ENCODE results near the gene EFHD1.
A peak's percentile ranks its signal among the peaks of the same experiment; 100 is the strongest.
"Not testable (repeated sequence)": the region's sequence is repeated elsewhere in the genome, so short reads cannot be mapped to it uniquely, and the experiment has no call there.

EFHD1 gene

DNA sequence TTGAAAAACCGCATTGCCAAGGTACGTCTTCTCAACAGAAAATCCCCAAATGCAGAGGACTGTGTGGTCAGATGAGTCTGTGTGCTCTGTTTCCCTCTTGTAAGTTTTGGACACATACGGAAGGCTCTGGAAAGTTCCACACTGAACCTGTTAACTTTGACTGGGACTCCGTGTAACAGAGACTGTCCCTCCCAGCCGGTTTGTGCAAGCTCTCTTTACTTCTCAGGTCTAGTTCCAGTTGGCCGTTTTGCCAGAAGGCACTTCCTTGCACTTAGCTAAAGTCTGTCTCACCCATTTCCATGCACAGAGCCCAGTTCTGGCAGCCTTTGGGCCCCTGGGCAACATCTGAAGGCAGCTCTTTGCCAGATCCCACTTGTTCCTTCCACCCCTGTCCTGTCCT, 22.0 kb downstream of the EFHD1 start:
- no peak for DNase-seq

- DNase-seq: no peak
Measured at GRCh38 chr2:232658217-232658785, 24.9 kb downstream of the EFHD1 start.

DNA sequence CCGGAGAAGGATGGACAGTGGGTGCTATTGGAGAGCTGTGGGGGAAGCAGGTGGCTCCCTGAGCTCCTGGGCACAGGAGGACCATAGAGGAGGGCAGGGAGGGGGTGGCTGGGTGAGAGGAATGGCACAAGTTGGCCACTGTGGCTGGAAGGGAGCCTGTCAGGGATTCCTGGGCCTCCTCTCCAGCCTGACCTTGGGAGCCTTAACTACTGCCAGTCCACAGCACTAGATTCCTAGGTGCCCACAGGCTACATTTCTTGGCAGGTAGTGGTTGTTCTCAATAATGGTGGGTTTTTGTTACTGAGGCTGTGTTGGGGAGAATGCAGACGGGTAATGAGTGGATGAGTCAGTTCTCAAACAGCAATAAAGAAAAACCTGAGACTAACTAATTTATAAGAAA, 26.0 kb downstream of the EFHD1 start:
- no peak for DNase-seq

GRCh38 chr2:232662486-232663260, 29.3 kb downstream of the EFHD1 start:
- DNase-seq: no peak

GRCh38 chr2:232666051-232666805, 32.8 kb downstream of the EFHD1 start:
- DNase-seq: no peak

GRCh38 chr2:232667989-232668583, 34.7 kb downstream of the EFHD1 start:
- no peak for DNase-seq

GRCh38 chr2:232668805-232669444, 35.5 kb downstream of the EFHD1 start:
- no peak for DNase-seq

GRCh38 chr2:232672588-232672987, 39.2 kb downstream of the EFHD1 start:
- no peak for DNase-seq

GRCh38 chr2:232674491-232674890, 41.1 kb downstream of the EFHD1 start:
- DNase-seq: no peak

DNA sequence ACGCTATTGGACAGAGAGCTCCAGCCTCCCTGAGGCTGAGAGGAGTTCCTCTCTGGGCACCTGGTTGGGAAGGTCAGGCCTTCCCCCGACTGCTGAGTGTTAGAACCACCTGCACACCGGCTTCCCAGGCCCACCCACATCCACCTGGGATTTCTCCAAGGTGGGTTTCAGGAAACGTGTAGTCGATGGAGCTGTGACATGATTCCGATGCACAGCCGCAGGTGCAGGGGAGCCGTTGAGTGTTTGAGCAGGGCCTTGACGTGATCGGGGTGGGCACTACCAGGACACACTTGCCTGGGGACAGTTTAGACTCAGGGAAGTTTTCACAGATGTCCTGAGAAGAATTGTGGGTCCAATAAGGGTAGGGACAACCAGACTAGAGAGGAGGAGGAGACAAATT, 42.0 kb downstream of the EFHD1 start:
- DNase-seq: no peak

- DNase-seq: no peak
Measured at GRCh38 chr2:232680006-232680405, 46.6 kb downstream of the EFHD1 start.

GRCh38 chr2:232681527-232681926, 48.1 kb downstream of the EFHD1 start:
- no peak for DNase-seq

DNA sequence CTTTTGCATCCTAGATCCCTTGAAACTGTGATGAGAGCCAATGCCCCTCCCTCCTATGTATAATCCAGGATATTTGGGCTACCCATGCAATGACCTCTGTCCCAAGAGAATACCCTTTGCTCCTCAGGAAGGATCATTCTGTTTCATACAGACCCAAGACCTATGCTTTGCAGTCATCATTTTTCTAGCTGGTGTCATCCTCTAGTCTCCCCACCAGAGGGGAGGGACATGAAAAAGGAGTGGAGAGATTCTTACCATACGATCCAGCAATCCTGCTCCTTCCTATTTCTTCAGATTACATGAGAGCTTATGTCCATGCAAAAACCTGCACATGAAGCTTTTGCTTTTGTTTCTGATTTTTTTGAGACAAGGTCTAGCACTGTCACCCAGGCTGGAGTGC, 50.0 kb downstream of the EFHD1 start:
- no peak for DNase-seq

DNA sequence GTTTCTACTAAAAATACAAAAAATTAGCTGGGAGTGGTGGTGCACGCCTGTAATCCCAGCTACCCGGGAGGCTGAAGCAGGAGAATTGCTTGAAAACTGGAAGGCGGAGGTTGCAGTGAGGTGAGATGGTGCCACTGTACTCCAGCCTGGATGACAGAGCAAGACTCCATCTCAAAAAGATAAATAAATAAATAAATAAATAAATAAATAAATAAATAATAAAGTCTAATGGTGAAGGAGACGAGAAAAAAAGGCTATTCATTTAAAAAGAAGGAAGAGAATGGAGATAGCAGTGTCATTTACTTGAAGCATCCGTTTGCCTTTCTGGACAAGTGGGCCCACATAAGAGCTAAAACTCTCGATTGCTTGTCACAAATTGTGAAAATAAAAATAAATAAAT, 52.0 kb downstream of the EFHD1 start:
- not testable (repeated sequence) for DNase-seq

DNA sequence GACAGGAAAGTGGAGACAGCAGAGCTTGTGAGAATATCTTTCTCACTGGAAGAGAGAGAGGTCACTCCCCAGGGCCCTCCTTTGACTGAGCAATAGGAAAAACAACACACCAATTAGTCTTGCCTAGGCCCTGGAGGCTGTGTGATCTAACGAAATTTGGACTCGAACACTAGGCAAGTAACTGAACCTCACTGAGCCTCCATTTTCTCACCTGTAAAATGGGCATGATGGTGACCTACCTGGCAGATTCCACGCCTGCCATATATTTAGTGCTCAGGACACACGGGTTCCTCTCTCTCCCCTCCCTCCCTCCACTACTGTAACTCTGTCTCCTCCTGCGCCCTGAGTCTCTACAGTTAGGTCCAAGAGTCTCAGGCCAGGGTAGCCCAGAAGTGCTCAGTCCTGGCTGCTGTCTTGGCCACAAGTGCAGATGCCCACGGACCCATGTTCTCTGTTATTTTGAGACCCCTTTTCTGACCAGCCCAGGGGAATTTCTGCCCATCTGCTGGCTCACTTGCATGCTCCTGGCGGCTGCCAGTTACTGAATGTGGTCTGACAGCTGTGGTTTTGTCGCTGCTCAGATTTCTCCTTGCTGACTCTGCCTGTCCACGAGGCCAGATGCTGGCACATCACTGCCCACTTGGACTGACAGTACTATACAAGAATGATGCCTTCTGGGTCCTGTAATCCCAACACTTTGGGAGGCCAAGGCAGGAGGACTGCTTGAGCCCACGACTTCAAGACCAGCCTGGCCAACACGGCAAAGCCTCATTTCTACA, 54.2 kb downstream of the EFHD1 start:
- no peak for DNase-seq

GRCh38 chr2:232688201-232688600, 54.8 kb downstream of the EFHD1 start:
- DNase-seq: no peak

DNA sequence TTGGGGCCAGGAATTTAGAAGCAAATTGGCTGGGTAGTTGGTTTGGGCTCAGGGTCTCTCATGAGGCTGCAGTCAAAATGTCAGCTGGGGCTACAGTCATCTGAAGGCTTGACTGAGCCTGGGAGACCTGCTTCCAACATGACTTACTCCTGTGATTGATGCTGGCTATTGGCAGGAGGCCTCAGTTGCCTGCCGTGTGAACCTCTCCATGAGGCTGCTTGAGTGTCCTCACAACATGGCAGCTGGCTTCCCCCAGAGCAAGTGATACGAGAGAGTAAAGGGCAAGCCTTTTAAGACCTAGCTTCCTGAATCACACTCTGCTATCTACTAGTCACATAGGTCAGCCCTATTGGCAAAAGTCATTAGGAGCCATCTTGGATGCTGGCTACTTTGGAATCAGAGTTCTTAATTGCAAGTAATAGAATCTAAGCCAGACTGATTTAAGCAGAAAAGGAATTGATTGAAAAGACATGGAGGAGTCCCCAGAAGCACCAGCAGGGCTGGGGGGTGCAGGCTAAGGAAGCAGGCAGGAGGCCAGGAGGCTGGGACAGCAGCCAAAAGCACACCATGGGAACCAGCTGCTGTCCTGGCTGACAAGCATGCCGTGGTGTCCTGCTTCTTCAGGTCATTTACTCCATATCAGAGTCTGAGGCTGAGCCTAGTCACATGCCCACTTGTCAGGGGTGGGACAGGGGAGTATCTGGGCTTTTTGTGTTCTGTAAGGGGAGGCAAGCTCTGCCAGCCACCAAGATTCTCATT, 55.9 kb downstream of the EFHD1 start:
- no peak for DNase-seq

GRCh38 chr2:232691117-232691516, 57.7 kb downstream of the EFHD1 start:
- DNase-seq: not testable (repeated sequence)

GRCh38 chr2:232693344-232693743, 59.9 kb downstream of the EFHD1 start:
- no peak for DNase-seq

DNA sequence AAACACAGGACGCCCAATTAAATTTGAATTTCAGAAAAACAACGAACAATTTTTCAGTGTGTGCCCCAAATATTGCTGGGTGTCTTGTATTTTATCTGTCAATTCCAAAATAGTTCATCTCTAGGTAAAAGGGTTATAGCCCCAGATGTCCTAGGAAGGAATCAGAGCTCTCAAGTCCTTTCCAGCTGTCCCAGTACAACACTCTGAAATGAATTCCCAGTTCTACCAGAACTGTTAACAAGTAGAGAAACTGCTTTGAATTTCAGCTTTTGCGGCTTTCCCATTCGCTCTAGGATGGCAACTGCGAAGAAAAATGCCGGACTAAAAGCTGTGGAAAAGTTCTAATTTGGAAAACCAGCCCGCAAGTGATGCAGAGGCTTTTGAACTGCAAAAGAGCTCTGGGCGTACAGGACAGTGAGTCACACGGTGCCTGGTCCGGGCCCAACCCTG, 63.2 kb downstream of the EFHD1 start:
- DNase-seq: no peak

GRCh38 chr2:232697059-232697806, 63.8 kb downstream of the EFHD1 start, which contains the start of gene GIGYF2:
Gene GIGYF2, plus strand, starts transcription at chr2:232697331. Its CDS starts 37,867 bp downstream, at chr2:232735198.
- peak; percentile 96 for DNase-seq

Measured in retina (tissue), 1 donor.